Activated CD8-positive, alpha-beta T cell treated with anti-CD3 and anti-CD28 coated beads, Interleukin-2, amount 10 ng/mL, durations not matched to agents 7 days and 5 days (primary cell): ENCODE results near the gene ENG. TPM values are rescaled to one million over a fixed set of nuclear protein-coding genes. Genes with fewer than 3 reads are reported as not detected.

ENCODE experiments used
- ATAC-seq: fragments of 150-1000 bp; cut with Tn5 transposase; one replicate; pipeline ENCODE4 v1.10.0; 2021; ENCODE audit warnings: moderate library complexity
- CTCF ChIA-PET: fragments of 350-600 bp; sonication (Branson Sonifier 250); formaldehyde crosslinking; loops from one replicate; lab custom pipeline; 2021; ENCODE audit warnings: antibody characterized with exemption; lab: Charles Lee
- POLR2A ChIA-PET: fragments of 350-600 bp; sonication (Branson Sonifier 250); formaldehyde crosslinking; loops from one replicate; lab custom pipeline; 2021; ENCODE audit warnings: antibody characterized with exemption; lab: Charles Lee
- DNase-seq: peaks from one replicate; pipeline ENCODE4 v3.0.0-alpha.2; 2020
- H3K27ac Mint-ChIP-seq: one replicate; pipeline ENCODE4 v1.8.0; 2021; ENCODE audit warnings: mild to moderate bottlenecking, mixed read lengths
- H3K27me3 Mint-ChIP-seq: one replicate; pipeline ENCODE4 v1.8.0; 2021; ENCODE audit warnings: low read depth, mixed read lengths
- H3K36me3 Mint-ChIP-seq: one replicate; pipeline ENCODE4 v1.8.0; 2021; ENCODE audit warnings: low read depth, mixed read lengths
- H3K4me1 Mint-ChIP-seq: one replicate; pipeline ENCODE4 v1.8.0; 2021; ENCODE audit warnings: low read depth, mixed read lengths
- H3K4me3 Mint-ChIP-seq: one replicate; pipeline ENCODE4 v1.8.0; 2021; ENCODE audit warnings: mild to moderate bottlenecking, mixed read lengths
- H3K9me3 Mint-ChIP-seq: one replicate; pipeline ENCODE4 v1.8.0; 2022; ENCODE audit warnings: mixed read lengths; ENCODE audit not compliant: insufficient read depth
- total RNA-seq, 2 experiments: library from RNA; stranded (reverse); gene quantifications; one replicate each; pipeline ENCODE4 v1.2.3, GENCODE V29; 2021

ENG gene
- total RNA-seq, 2 experiments from 2014 or later, result 22.9 to 24.3 TPM

DNA sequence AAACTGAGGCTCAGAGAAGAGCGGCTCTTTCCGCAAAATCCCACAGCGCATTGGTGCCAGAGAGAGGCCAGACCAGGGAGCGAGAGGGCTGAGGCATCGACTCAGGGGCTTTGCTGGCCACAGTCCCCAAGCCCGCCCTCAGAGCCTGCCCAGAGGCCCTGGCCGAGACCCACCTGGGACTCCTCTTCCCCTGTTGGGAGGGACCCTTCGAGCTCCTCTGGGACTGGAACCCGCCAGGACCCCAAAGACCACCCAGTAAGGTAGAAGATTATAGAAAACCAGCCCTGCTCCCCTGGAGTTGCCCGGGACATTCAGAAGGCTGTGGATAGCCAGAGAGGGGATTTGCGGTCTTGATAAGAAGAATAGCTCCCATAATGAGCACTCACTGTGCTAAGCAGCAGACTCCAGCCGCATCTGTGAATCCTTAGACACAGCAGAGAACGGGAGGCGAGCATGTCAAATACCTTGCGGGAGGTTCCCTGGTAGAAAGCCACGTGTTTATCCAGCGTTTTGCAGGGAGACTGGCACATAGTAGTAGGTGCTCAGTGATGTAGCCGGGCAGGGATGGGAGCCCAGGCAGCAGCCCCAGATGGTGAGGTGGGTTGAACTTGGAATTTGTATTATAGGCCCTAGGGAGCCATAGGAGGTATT is 23.7 kb upstream of the ENG start:
- ChIA-PET POLR2A (no interaction called here), CTCF (interaction anchor here (0.6 kb wide), 1 partner anchor 1033 kb away, joined by 4 read pairs; no protein-coding TSS in a partner anchor)
- Mint-ChIP-seq H3K27me3 (peaks cover 3% of the 10 kb centered on the region), H3K27ac (no peak overlapping the region), H3K36me3 (peaks cover 6% of the 10 kb centered on the region), H3K4me3 (no peak overlapping the region), H3K9me3 (no peaks in the 10 kb centered on the region), H3K4me1 (peaks cover 4% of the 10 kb centered on the region)
- DNase-seq, result no peak
- no peak for ATAC-seq

DNA sequence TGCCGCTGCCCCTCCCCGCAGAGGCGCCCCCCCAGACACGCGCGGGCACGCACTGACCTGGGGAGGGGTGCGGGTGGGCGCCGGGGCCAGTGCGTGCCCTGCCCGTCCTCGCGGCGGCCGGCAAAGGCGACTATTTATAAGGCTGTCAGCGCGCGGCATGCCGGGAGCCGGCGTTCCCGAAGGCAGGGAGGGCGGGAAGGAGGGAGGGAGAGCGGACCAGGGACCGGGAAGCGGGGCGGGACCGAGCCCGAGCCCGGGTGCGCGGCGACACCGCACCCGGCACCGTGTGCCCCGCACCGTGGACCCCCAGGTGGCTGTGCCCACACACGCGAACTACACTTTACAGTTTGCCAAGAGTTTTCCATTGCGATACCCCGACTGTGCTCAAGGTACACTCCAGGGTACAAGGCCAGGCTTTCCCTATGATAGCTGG is 23.1 kb upstream of the ENG start, which contains the start of gene AK1:
Gene AK1 (minus strand): TSS at position 110 of the 433 bp plus-strand sequence. CDS start 3,058 bp downstream, outside the sequence.
- ATAC-seq, result no peak
- Mint-ChIP-seq H3K36me3 (peaks cover 3% of the 10 kb centered on the region), H3K9me3 (no peaks in the 10 kb centered on the region), H3K4me3 (no peak within 1 kb of the TSS), H3K27me3 (peaks cover 3% of the 10 kb centered on the region), H3K4me1 (peaks cover 4% of the 10 kb centered on the region), H3K27ac (no peak within 1 kb of the TSS)
- POLR2A ChIA-PET, result no interaction called here
- DNase-seq, result no peak
- CTCF ChIA-PET, result no interaction called here

DNA sequence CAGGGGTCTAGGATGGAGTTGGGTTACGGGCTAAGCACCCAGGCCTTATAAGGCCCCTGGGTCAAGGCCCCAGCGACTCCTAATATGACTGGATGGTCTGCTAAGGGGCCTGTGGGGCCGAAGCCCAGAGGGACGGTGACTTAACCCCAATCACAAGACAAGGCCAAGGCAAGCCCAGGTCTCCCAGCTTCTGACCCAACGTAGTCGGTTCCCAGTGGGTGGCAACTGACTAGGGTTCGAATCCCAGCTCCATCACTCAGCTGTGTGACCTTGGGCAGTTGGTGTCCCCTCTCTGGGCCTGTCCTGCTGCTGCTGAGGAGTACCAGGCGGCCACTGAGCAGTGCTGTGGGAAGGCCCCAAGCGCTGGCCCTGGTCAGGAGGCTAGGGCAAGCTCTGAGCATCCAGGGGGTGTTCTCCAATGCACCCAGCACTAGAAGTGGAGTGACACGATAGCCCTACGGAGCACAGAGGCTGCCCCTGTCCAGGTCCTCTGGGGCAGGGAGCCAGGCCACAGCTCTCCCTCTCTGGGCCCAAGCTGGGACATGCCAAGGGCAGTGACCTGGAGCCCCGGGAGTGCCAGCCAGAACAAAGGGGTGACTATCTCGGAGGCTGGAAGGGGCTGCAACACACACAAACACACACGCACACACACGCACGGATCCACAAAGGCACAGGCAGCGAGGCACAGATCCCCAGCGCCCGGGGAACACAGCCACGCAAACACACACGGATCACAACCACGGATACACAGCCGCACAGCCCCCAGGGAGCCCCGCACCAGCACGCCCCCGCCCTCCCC is 22.5 kb upstream of the ENG start:
- Mint-ChIP-seq H3K36me3 (peaks cover 3% of the 10 kb centered on the region), H3K4me3 (no peak overlapping the region), H3K27me3 (peaks cover 3% of the 10 kb centered on the region), H3K9me3 (no peaks in the 10 kb centered on the region), H3K4me1 (peaks cover 2% of the 10 kb centered on the region), H3K27ac (no peak overlapping the region)
- POLR2A ChIA-PET, result no interaction called here
- DNase-seq (no peak), ATAC-seq (peak; percentile 37)
- CTCF ChIA-PET, result no interaction called here

DNA sequence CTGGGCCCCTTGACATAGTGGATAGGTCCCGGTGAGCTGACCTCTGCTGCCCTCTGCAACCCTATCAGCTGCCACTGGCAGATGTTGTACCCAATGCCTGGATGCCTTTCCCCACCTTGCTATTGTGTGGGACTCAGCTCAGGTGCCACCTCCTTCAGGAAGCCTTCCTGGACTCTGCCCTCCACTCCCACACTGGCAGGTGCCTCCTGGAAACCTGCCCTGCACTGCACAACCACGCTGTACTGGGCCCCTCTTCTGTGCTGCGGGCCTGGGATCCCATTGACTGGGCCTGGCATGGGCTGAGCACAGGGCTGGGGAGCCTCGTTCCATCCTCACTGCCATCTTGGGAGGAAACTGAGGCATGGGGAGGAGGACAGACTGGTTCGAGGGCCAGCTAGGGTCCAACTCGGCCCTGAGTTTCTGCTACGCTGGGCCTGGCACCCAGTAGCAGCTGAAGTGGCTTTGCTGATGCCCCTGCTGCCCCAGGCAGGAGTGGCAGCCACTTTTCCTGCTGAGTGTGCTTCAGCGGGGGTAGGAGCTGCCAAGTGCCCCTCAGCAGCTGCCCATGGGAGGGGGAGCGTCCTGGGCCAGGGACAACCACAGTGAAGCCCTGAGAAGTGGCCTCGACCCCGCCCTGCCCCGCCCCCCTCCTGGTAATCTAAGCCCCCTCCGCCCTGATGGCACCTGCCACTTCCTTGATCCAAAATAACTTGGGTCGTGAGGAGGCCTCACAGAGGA is 21.7 kb upstream of the ENG start:
- H3K27ac Mint-ChIP-seq, result peak overlapping the region; percentile 39
- peaks cover 3% of the 10 kb centered on the region for H3K27me3 Mint-ChIP-seq
- ATAC-seq (no peak), DNase-seq (no peak)
- peaks cover 3% of the 10 kb centered on the region for H3K36me3 Mint-ChIP-seq
- POLR2A ChIA-PET, result no interaction called here
- no peaks in the 10 kb centered on the region for H3K9me3 Mint-ChIP-seq
- H3K4me1 Mint-ChIP-seq, result peaks cover 2% of the 10 kb centered on the region
- H3K4me3 Mint-ChIP-seq, result no peak overlapping the region
- CTCF ChIA-PET, result no interaction called here

DNA sequence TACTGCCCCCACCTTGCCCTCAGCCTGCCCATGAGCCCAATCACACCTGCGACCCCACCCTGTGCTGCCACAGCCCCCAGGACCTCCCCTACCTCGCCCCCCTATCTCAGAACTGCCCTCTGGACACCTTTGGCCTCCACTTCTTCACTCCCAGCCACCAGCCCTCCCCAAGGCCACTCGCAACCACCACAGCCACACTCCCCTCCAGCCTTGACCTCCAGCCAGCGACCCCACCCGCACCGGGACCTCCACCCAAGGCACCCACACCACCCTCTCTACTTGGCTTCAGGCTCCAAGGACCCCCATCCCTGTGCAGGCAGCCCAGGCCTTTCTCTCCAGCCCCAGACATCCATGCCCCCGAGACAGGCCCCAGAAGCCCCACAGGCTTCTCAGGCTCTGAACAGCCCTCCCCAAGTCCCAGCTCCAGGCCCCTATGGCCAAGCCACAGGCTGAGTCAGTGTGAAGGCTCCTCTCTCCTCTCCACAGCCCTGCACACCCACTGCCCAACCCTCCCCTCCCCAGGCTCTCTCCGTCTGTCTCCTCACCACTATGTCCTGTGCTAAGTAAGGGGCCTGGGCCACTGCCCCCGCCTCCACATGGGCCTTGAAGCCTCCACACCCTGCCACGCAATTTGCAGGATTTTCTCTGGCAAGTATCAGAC is 21.0 kb upstream of the ENG start:
- Mint-ChIP-seq H3K36me3 (peaks cover 3% of the 10 kb centered on the region), H3K4me3 (no peak overlapping the region), H3K4me1 (peaks cover 2% of the 10 kb centered on the region), H3K9me3 (no peaks in the 10 kb centered on the region), H3K27ac (peak overlapping the region; percentile 20), H3K27me3 (peaks cover 3% of the 10 kb centered on the region)
- ATAC-seq (no peak), DNase-seq (no peak)
- ChIA-PET POLR2A (no interaction called here), CTCF (no interaction called here)

DNA sequence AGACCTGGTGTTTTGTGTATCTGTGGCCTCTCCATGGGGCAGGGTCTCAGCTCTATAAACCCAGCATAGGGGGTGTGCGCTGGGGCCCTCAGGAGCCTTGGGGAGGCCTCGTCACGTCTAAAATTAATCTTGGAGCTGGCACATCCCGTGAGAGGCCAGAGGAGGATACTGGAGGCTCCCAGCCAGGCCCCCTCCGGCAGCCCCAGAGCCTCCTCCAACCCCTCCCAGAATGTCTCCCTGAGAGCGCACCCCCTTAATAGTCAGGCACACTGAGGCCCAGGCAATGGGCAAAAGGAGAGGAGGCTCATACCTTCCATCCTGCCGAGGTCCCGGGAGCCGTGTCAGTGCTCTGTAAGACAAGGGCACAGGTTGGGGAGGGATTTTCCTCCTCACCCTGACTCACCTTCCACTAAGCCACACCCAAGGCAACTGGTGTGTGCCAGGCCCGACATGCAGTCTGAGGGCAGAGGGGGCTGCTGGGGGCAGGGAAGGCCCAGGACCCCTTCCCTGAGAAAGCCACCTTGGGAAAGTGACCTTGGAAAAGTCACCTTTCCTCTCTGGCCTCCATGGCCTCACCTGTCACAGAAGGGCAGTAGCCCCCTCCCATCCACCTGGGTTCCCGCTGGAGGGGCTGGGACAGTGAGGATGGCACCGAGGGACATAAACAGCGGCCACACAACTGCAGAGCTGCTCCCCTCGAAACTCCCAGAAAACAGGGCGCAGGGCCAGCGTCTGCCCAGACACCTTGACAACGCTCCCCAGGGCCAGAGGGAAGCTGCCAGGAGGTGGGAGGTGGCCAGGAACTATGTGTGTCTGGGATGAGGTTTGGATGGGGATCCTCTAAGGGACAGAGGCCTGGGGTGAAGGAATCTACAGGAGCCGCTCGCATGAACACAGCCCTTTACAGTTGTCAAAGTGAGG is 20.1 kb upstream of the ENG start:
- H3K27ac Mint-ChIP-seq, result no peak overlapping the region
- no peaks in the 10 kb centered on the region for H3K9me3 Mint-ChIP-seq
- POLR2A ChIA-PET, result no interaction called here
- peaks cover 6% of the 10 kb centered on the region for H3K4me1 Mint-ChIP-seq
- ATAC-seq (no peak), DNase-seq (no peak)
- CTCF ChIA-PET, result interaction anchor here (0.8 kb wide), 1 partner anchor 46 kb away, joined by 3 read pairs; no protein-coding TSS in a partner anchor
- no peak overlapping the region for H3K4me3 Mint-ChIP-seq
- peaks cover 3% of the 10 kb centered on the region for H3K27me3 Mint-ChIP-seq
- H3K36me3 Mint-ChIP-seq, result peaks cover 3% of the 10 kb centered on the region

DNA sequence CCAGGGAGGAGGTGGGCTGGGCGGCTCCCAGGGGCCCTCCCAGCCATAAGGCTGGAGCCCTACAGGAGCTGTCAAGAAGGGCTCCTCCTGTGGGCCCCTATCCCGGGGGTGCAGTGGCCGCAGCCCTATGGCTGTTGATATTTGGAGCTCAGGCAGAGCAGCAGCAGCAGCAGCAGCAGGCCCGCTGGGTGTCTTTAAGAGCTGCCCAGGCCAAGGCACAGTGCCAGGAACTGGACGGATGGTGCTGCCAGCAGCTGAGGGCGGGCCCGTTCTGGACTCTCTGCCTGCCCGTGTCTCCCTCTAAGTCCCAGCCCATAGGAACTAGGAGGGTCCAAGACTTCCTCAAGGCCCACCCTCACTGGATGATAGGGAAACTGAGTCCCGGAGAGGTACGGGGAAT is 19.4 kb upstream of the ENG start:
- no peak overlapping the region for H3K27ac Mint-ChIP-seq
- peaks cover 3% of the 10 kb centered on the region for H3K27me3 Mint-ChIP-seq
- H3K4me1 Mint-ChIP-seq, result peaks cover 8% of the 10 kb centered on the region
- DNase-seq, result no peak
- H3K36me3 Mint-ChIP-seq, result peaks cover under 1% of the 10 kb centered on the region
- no peak for ATAC-seq
- ChIA-PET POLR2A (no interaction called here), CTCF (interaction anchor here (0.8 kb wide), 1 partner anchor 47 kb away, joined by 3 read pairs; no protein-coding TSS in a partner anchor)
- no peak overlapping the region for H3K4me3 Mint-ChIP-seq
- no peaks in the 10 kb centered on the region for H3K9me3 Mint-ChIP-seq

DNA sequence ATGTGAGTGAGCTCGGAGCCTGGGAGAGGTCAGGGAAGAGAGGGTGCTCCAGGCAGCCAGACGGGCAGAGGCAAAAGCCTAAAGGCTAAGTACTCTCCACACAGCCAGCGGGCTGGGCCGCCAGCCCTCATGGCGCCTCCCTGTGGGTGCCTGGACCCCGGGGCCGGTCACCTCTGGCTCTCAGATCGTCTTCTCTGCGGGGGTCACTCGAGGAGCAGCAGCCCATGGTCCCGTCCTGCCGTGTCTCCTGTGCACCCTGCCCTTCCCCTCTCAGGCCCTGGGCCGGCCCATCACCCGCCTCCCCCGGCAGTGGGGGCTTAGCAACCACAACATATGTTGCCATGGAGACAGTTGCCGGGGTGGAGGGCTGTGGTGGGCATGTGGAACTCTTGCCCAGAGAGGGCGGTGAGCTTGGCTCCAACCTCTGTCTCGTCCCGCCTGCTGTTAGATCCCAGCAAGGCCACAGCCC is 18.8 kb upstream of the ENG start:
- peaks cover 8% of the 10 kb centered on the region for H3K4me1 Mint-ChIP-seq
- ATAC-seq (no peak), DNase-seq (no peak)
- POLR2A ChIA-PET, result no interaction called here
- peaks cover 3% of the 10 kb centered on the region for H3K27me3 Mint-ChIP-seq
- H3K36me3 Mint-ChIP-seq, result no peaks in the 10 kb centered on the region
- CTCF ChIA-PET, result interaction anchor here (0.8 to 4.9 kb wide), 3 partner anchors 42 to 138 kb away, joined by 3 to 53 read pairs (median 3); partner anchors contain the start of gene TOR2A
- H3K9me3 Mint-ChIP-seq, result no peaks in the 10 kb centered on the region
- no peak overlapping the region for H3K4me3 Mint-ChIP-seq
- H3K27ac Mint-ChIP-seq, result no peak overlapping the region

DNA sequence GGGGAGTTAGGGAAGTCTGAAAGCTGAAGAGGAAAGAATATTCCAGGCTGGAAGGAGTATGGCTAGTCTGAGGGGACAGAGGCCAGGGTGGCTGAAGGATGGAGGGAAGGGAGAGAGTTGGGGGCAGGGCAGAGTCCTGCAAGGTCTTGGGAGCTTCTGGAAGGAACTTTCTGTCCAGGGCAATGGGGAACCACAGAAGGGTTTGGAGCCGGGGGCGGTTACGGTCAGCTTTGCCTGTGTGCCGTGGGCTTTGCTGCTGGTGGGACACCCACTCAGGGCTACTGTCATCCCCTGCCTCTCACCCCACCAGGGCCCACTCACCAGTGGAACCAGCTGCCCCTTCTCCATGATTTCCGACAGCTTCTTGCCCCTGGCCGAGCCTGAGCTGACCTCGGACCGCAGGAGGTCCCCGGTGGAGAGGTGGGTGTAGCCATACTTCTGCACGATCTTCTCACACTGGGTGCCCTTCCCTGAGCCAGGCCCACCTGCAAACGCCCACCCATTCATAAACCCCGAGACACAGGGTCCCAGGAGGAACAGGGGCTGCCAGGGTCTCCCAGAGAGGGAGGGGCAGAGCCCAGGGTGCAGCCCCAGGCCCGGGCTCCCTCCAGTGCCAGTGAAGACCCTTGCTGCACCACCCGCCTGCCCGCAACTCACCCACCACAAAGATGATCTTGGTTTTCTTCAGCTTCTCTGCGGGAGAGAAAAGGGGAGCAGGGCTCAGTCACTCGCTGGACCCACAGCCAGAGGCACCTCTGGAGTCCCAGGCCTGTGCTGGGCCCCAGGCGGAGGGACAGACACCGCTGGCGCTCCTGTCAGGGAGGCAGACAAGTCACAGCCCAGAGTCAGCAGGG is 18.1 kb upstream of the ENG start:
- no peak for ATAC-seq
- Mint-ChIP-seq H3K27ac (no peak overlapping the region), H3K4me1 (peaks cover 8% of the 10 kb centered on the region), H3K36me3 (no peaks in the 10 kb centered on the region), H3K27me3 (peaks cover 3% of the 10 kb centered on the region), H3K4me3 (no peak overlapping the region), H3K9me3 (no peaks in the 10 kb centered on the region)
- ChIA-PET CTCF (interaction anchor here (0.6 to 4.9 kb wide), 3 partner anchors 9 to 138 kb away, joined by 3 to 53 read pairs (median 3); partner anchors contain the start of gene TOR2A), POLR2A (no interaction called here)
- no peak for DNase-seq

DNA sequence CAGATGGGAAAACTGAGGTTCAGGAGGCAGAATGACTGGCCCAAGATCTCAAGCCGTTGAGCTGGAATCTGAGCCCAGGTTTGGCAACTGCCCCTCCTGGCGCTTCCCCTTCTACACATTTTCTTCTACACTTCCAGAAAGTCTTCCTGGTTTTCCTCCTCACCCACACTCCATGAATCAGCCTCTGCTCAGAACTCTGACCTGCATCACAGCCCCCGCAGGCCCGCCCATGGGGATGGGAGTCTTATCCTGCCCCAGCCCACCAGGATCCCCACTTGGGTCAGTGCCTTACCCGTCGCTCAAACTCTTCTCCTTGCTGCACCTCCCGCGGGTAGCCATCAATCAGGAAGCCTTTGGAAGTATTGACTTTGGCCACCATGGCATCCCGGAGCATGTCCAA is 17.1 kb upstream of the ENG start:
- ChIA-PET POLR2A (no interaction called here), CTCF (interaction anchor here (1.0 to 4.9 kb wide), 4 partner anchors 14 to 137 kb away, joined by 3 to 55 read pairs (median 36); partner anchors contain the start of genes CDK9 and TOR2A)
- H3K27ac Mint-ChIP-seq, result no peak overlapping the region
- H3K4me3 Mint-ChIP-seq, result no peak overlapping the region
- ATAC-seq (no peak), DNase-seq (no peak)
- H3K9me3 Mint-ChIP-seq, result no peaks in the 10 kb centered on the region
- H3K4me1 Mint-ChIP-seq, result peaks cover 5% of the 10 kb centered on the region
- H3K27me3 Mint-ChIP-seq, result no peaks in the 10 kb centered on the region
- peaks cover 3% of the 10 kb centered on the region for H3K36me3 Mint-ChIP-seq
